ENCODE data around the gene RYR2. TPM values are rescaled to one million over a fixed set of nuclear protein-coding genes. Genes with fewer than 3 reads are reported as not detected.
"Not testable (repeated sequence)": the region's sequence is repeated elsewhere in the genome, so short reads cannot be mapped to it uniquely, and the experiment has no call there.

The RYR2 gene
- total and polyA plus RNA-seq, 7 experiments from 2014 or later, result 0.05 TPM; not detected in 6

GRCh38 chr1:237838904-237839534 lies 797.0 kb downstream of the RYR2 start:
- intact Hi-C loops (cut with micrococcal nuclease), result no loop called here
- H3K4me1 ChIP-seq (ENCODE audit: control insufficient read depth in 2 of 2, insufficient read depth in 2 of 2, low read length in 2 of 2), result no peaks in the 10 kb centered on the region
- Mint-ChIP-seq H3K27ac (no peak overlapping the region), H3K36me3 (no peaks in the 10 kb centered on the region), H3K4me1 (no peaks in the 10 kb centered on the region), H3K27me3 (peaks cover 0 to 9% (median 0%) of the 10 kb centered on the region in 5 donors), H3K4me3 (no peak overlapping the region), H3K9me3 (peaks cover 0 to 10% (median 2%) of the 10 kb centered on the region in 11 donors)
- no peak for ATAC-seq
- POLR2A ChIA-PET, result no interaction called here
- no peaks in the 10 kb centered on the region for H3K27me3 ChIP-seq (ENCODE audit: control insufficient read depth in 2 of 2, insufficient read depth in 2 of 2, low read length in 2 of 2)
- no peak overlapping the region for H3K4me3 ChIP-seq (ENCODE audit: low read length)
- no peak for DNase-seq
- H3K36me3 ChIP-seq (ENCODE audit: control insufficient read depth in 2 of 3, insufficient read depth in 3 of 3, low read length in 3 of 3), result no peaks in the 10 kb centered on the region
- H3K27ac ChIP-seq (ENCODE audit: low read depth, low read length), result no peak overlapping the region
- no peaks in the 10 kb centered on the region for H3K9me3 ChIP-seq (ENCODE audit: control insufficient read depth in 2 of 3, low read length in 3 of 3)
- CTCF ChIA-PET, result no interaction called here

GRCh38 chr1:237841485-237841884 lies 799.5 kb downstream of the RYR2 start:
- peaks cover 0 to 4% (median 0%) of the 10 kb centered on the region in 5 donors for H3K27me3 Mint-ChIP-seq
- H3K9me3 Mint-ChIP-seq, result peaks cover 0 to 15% (median 2%) of the 10 kb centered on the region in 11 donors
- H3K9me3 ChIP-seq (ENCODE audit: control insufficient read depth in 2 of 3, low read length in 3 of 3), result no peaks in the 10 kb centered on the region
- DNase-seq (no peak), ATAC-seq (no peak)
- ChIA-PET CTCF (no interaction called here), POLR2A (no interaction called here)
- intact Hi-C loops (cut with micrococcal nuclease), result no loop called here
- no peak overlapping the region for H3K27ac ChIP-seq (ENCODE audit: low read depth, low read length)
- H3K4me3 ChIP-seq (ENCODE audit: low read length), result no peak overlapping the region
- H3K36me3 Mint-ChIP-seq, result no peaks in the 10 kb centered on the region
- H3K36me3 ChIP-seq (ENCODE audit: control insufficient read depth in 2 of 3, insufficient read depth in 3 of 3, low read length in 3 of 3), result no peaks in the 10 kb centered on the region
- H3K4me3 Mint-ChIP-seq, result no peak overlapping the region
- no peaks in the 10 kb centered on the region for H3K27me3 ChIP-seq (ENCODE audit: control insufficient read depth in 2 of 2, insufficient read depth in 2 of 2, low read length in 2 of 2)
- no peak overlapping the region for H3K27ac Mint-ChIP-seq
- H3K4me1 Mint-ChIP-seq, result no peaks in the 10 kb centered on the region
- no peaks in the 10 kb centered on the region for H3K4me1 ChIP-seq (ENCODE audit: control insufficient read depth in 2 of 2, insufficient read depth in 2 of 2, low read length in 2 of 2)

- H3K4me1 ChIP-seq (ENCODE audit: control insufficient read depth in 2 of 2, insufficient read depth in 2 of 2, low read length in 2 of 2); H3K4me3 Mint-ChIP-seq; POLR2A ChIA-PET; H3K4me1 Mint-ChIP-seq; H3K27ac ChIP-seq (ENCODE audit: low read depth, low read length); H3K27me3 Mint-ChIP-seq; H3K27ac Mint-ChIP-seq; CTCF ChIA-PET; H3K36me3 ChIP-seq (ENCODE audit: control insufficient read depth in 2 of 3, insufficient read depth in 3 of 3, low read length in 3 of 3); ATAC-seq; intact Hi-C loops (cut with micrococcal nuclease); H3K27me3 ChIP-seq (ENCODE audit: control insufficient read depth in 2 of 2, insufficient read depth in 2 of 2, low read length in 2 of 2); DNase-seq; H3K36me3 Mint-ChIP-seq; H3K9me3 ChIP-seq (ENCODE audit: control insufficient read depth in 2 of 3, low read length in 3 of 3); H3K4me3 ChIP-seq (ENCODE audit: low read length): not testable (repeated sequence)
- peaks cover 0 to 19% (median 5%) of the 10 kb centered on the region in 11 donors for H3K9me3 Mint-ChIP-seq
Measured at GRCh38 chr1:237843516-237843915, 801.5 kb downstream of the RYR2 start.

GRCh38 chr1:237851210-237851845 lies 809.3 kb downstream of the RYR2 start:
- Mint-ChIP-seq H3K4me1 (no peaks in the 10 kb centered on the region), H3K27me3 (peaks cover 0 to 5% (median 0%) of the 10 kb centered on the region in 5 donors), H3K4me3 (no peak overlapping the region), H3K36me3 (no peaks in the 10 kb centered on the region), H3K27ac (no peak overlapping the region), H3K9me3 (peaks cover 0 to 16% (median 5%) of the 10 kb centered on the region in 11 donors)
- Histone ChIP-seq H3K27ac (ENCODE audit: low read depth, low read length) (no peak overlapping the region), H3K36me3 (ENCODE audit: control insufficient read depth in 2 of 3, insufficient read depth in 3 of 3, low read length in 3 of 3) (no peaks in the 10 kb centered on the region), H3K9me3 (ENCODE audit: control insufficient read depth in 2 of 3, low read length in 3 of 3) (no peaks in the 10 kb centered on the region), H3K4me3 (ENCODE audit: low read length) (no peak overlapping the region), H3K27me3 (ENCODE audit: control insufficient read depth in 2 of 2, insufficient read depth in 2 of 2, low read length in 2 of 2) (no peaks in the 10 kb centered on the region), H3K4me1 (ENCODE audit: control insufficient read depth in 2 of 2, insufficient read depth in 2 of 2, low read length in 2 of 2) (no peaks in the 10 kb centered on the region)
- DNase-seq (no peak), ATAC-seq (no peak)
- ChIA-PET CTCF (no interaction called here), POLR2A (no interaction called here)
- intact Hi-C loops (cut with micrococcal nuclease), result no loop called here

- no peaks in the 10 kb centered on the region for H3K27me3 ChIP-seq (ENCODE audit: control insufficient read depth in 2 of 2, insufficient read depth in 2 of 2, low read length in 2 of 2)
Measured at GRCh38 chr1:237852342-237852741, 810.4 kb downstream of the RYR2 start.

GRCh38 chr1:237857455-237857854 lies 815.5 kb downstream of the RYR2 start:
- H3K4me1 ChIP-seq (ENCODE audit: control insufficient read depth in 2 of 2, insufficient read depth in 2 of 2, low read length in 2 of 2), result no peaks in the 10 kb centered on the region
- peaks cover 0 to 7% (median 3%) of the 10 kb centered on the region in 11 donors for H3K9me3 Mint-ChIP-seq
- no peak overlapping the region for H3K27ac Mint-ChIP-seq
- ChIA-PET CTCF (interaction anchor here (0.5 kb wide), 1 partner anchor 64 kb away, joined by 3 read pairs; no protein-coding TSS in a partner anchor), POLR2A (no interaction called here)
- H3K36me3 Mint-ChIP-seq, result no peaks in the 10 kb centered on the region
- H3K4me3 ChIP-seq (ENCODE audit: low read length), result no peak overlapping the region
- H3K4me1 Mint-ChIP-seq, result no peaks in the 10 kb centered on the region
- H3K27me3 ChIP-seq (ENCODE audit: control insufficient read depth in 2 of 2, insufficient read depth in 2 of 2, low read length in 2 of 2), result no peaks in the 10 kb centered on the region
- intact Hi-C loops (cut with micrococcal nuclease), result no loop called here
- H3K27me3 Mint-ChIP-seq, result peaks cover 0 to 7% (median 5%) of the 10 kb centered on the region in 5 donors
- no peak overlapping the region for H3K4me3 Mint-ChIP-seq
- H3K36me3 ChIP-seq (ENCODE audit: control insufficient read depth in 2 of 3, insufficient read depth in 3 of 3, low read length in 3 of 3), result no peaks in the 10 kb centered on the region
- H3K27ac ChIP-seq (ENCODE audit: low read depth, low read length), result no peak overlapping the region
- ATAC-seq (no peak), DNase-seq (no peak)
- H3K9me3 ChIP-seq (ENCODE audit: control insufficient read depth in 2 of 3, low read length in 3 of 3), result no peaks in the 10 kb centered on the region

More at GRCh38 chr1:237852342-237852741, 810.4 kb downstream of the RYR2 start:
- Mint-ChIP-seq H3K27ac (no peak overlapping the region), H3K4me1 (no peaks in the 10 kb centered on the region), H3K36me3 (no peaks in the 10 kb centered on the region), H3K27me3 (peaks cover 0 to 5% (median 0%) of the 10 kb centered on the region in 5 donors), H3K4me3 (no peak overlapping the region), H3K9me3 (peaks cover 0 to 11% (median 4%) of the 10 kb centered on the region in 11 donors)
- H3K4me1 ChIP-seq (ENCODE audit: control insufficient read depth in 2 of 2, insufficient read depth in 2 of 2, low read length in 2 of 2), result no peaks in the 10 kb centered on the region
- ChIA-PET POLR2A (no interaction called here), CTCF (no interaction called here)
- H3K4me3 ChIP-seq (ENCODE audit: low read length), result no peak overlapping the region
- ATAC-seq (no peak), DNase-seq (no peak)
- no peaks in the 10 kb centered on the region for H3K36me3 ChIP-seq (ENCODE audit: control insufficient read depth in 2 of 3, insufficient read depth in 3 of 3, low read length in 3 of 3)
- H3K9me3 ChIP-seq (ENCODE audit: control insufficient read depth in 2 of 3, low read length in 3 of 3), result no peaks in the 10 kb centered on the region
- H3K27ac ChIP-seq (ENCODE audit: low read depth, low read length), result no peak overlapping the region
- intact Hi-C loops (cut with micrococcal nuclease), result no loop called here

GRCh38 chr1:237858992-237859391 lies 817.0 kb downstream of the RYR2 start:
- peaks cover 0 to 16% (median 5%) of the 10 kb centered on the region in 5 donors for H3K27me3 Mint-ChIP-seq
- Histone ChIP-seq H3K36me3 (ENCODE audit: control insufficient read depth in 2 of 3, insufficient read depth in 3 of 3, low read length in 3 of 3) (no peaks in the 10 kb centered on the region), H3K4me3 (ENCODE audit: low read length) (no peak overlapping the region), H3K4me1 (ENCODE audit: control insufficient read depth in 2 of 2, insufficient read depth in 2 of 2, low read length in 2 of 2) (no peaks in the 10 kb centered on the region), H3K27ac (ENCODE audit: low read depth, low read length) (no peak overlapping the region), H3K9me3 (ENCODE audit: control insufficient read depth in 2 of 3, low read length in 3 of 3) (no peaks in the 10 kb centered on the region), H3K27me3 (ENCODE audit: control insufficient read depth in 2 of 2, insufficient read depth in 2 of 2, low read length in 2 of 2) (no peaks in the 10 kb centered on the region)
- no peaks in the 10 kb centered on the region for H3K4me1 Mint-ChIP-seq
- H3K9me3 Mint-ChIP-seq, result peaks cover 0 to 7% (median 0%) of the 10 kb centered on the region in 11 donors
- POLR2A ChIA-PET, result no interaction called here
- DNase-seq, result no peak
- no peaks in the 10 kb centered on the region for H3K36me3 Mint-ChIP-seq
- H3K4me3 Mint-ChIP-seq, result no peak overlapping the region
- CTCF ChIA-PET, result no interaction called here
- H3K27ac Mint-ChIP-seq, result no peak overlapping the region
- intact Hi-C loops (cut with micrococcal nuclease), result no loop called here
- ATAC-seq, result no peak
